Measurements from ENCODE around the gene SLC25A44. TPM values are rescaled to one million over a fixed set of nuclear protein-coding genes. Genes with fewer than 3 reads are reported as not detected.

The SLC25A44 gene
- total RNA-seq, 1 experiment from 2014 or later, result 28.1 TPM

DNA sequence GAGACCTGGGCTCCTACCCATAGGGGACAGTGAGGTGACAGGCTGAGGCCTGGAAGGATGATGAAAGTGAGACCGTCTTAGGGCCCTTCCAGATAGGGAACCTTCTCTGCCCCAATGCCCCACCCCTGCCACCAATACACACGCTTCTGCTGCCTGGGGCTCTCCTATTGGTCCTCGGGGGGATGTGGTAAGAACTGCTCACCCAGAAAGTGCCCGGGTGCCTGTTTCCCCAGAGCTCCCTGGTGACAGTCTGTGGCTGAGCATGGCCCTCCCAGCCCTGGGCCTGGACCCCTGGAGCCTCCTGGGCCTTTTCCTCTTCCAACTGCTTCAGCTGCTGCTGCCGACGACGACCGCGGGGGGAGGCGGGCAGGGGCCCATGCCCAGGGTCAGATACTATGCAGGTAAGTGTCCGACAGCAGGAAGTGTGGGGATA lies 39.6 kb upstream of the SLC25A44 start:
- intact Hi-C loops (cut with micrococcal nuclease), result no loop called here
- no peak for DNase-seq
- no peaks in the 10 kb centered on the region for H3K9me2 ChIP-seq (replicated peaks; ENCODE audit: low read length)
- no peaks in the 10 kb centered on the region for H3K79me2 ChIP-seq (ENCODE audit: low read length)
- TF ChIP-seq EZH2phosphoT487 (IDR thresholded peaks at IDR 0.05; ENCODE audit: borderline replicate concordance, low read length) (no peak), CTCF (conservative IDR thresholded peaks at IDR 0.05; ENCODE audit: low read depth, low read length) (no peak), EZH2 (IDR thresholded peaks at IDR 0.05; ENCODE audit: low read length, unreplicated experiment) (no peak)
- BruUV-seq (replicated peaks), result no TSS peak
- no peaks in the 10 kb centered on the region for H4K20me1 ChIP-seq (ENCODE audit: low read length)
- H3K4me2 ChIP-seq (ENCODE audit: low read length), result no peak overlapping the region
- no peaks in the 10 kb centered on the region for H3K27me3 ChIP-seq (ENCODE audit: low read length)
- ATAC-seq, result no peak
- H3F3A ChIP-seq (ENCODE audit: low read length, unreplicated experiment), result no peaks in the 10 kb centered on the region
- H3K4me1 ChIP-seq (ENCODE audit: insufficient read depth, low read length), result peaks cover 17% of the 10 kb centered on the region
- H3K9me3 ChIP-seq (ENCODE audit: low read length), result no peaks in the 10 kb centered on the region
- no peak overlapping the region for H2AFZ ChIP-seq (ENCODE audit: low read length)
- H3K9ac ChIP-seq (ENCODE audit: low read length), result no peak overlapping the region
- H3K36me3 ChIP-seq (ENCODE audit: low read depth, low read length), result no peaks in the 10 kb centered on the region
- POLR2A ChIA-PET (ENCODE audit: unreplicated experiment), result interaction anchor here (0.6 kb wide), 1 partner anchor 39 kb away, joined by 3 read pairs; the partner anchor contains the start of gene SLC25A44
- H3K27ac ChIP-seq (ENCODE audit: low read length), result no peak overlapping the region
- CTCF ChIA-PET, result no interaction called here
- no peak overlapping the region for H3K4me3 ChIP-seq (ENCODE audit: low read length)

- no peaks in the 10 kb centered on the region for H3K9me3 ChIP-seq (ENCODE audit: low read length)
- CTCF ChIA-PET, result no interaction called here
- no TSS peak for BruUV-seq (replicated peaks)
- DNase-seq (no peak), ATAC-seq (no peak)
- no peak overlapping the region for H3K4me2 ChIP-seq (ENCODE audit: low read length)
- H3K27ac ChIP-seq (ENCODE audit: low read length), result no peak overlapping the region
- no peaks in the 10 kb centered on the region for H3K9me2 ChIP-seq (replicated peaks; ENCODE audit: low read length)
- peaks cover 17% of the 10 kb centered on the region for H3K4me1 ChIP-seq (ENCODE audit: insufficient read depth, low read length)
- no peaks in the 10 kb centered on the region for H3K27me3 ChIP-seq (ENCODE audit: low read length)
- H3K4me3 ChIP-seq (ENCODE audit: low read length), result no peak overlapping the region
- no peak overlapping the region for H3K9ac ChIP-seq (ENCODE audit: low read length)
- POLR2A ChIA-PET (ENCODE audit: unreplicated experiment), result no interaction called here
- H4K20me1 ChIP-seq (ENCODE audit: low read length), result no peaks in the 10 kb centered on the region
- H3K36me3 ChIP-seq (ENCODE audit: low read depth, low read length), result no peaks in the 10 kb centered on the region
- H3F3A ChIP-seq (ENCODE audit: low read length, unreplicated experiment), result no peaks in the 10 kb centered on the region
- intact Hi-C loops (cut with micrococcal nuclease), result no loop called here
- H3K79me2 ChIP-seq (ENCODE audit: low read length), result no peaks in the 10 kb centered on the region
- TF ChIP-seq CTCF (conservative IDR thresholded peaks at IDR 0.05; ENCODE audit: low read depth, low read length), result no peak
- H2AFZ ChIP-seq (ENCODE audit: low read length), result no peak overlapping the region
Measured at GRCh38 chr1:156155756-156156510, 38.0 kb upstream of the SLC25A44 start.

DNA sequence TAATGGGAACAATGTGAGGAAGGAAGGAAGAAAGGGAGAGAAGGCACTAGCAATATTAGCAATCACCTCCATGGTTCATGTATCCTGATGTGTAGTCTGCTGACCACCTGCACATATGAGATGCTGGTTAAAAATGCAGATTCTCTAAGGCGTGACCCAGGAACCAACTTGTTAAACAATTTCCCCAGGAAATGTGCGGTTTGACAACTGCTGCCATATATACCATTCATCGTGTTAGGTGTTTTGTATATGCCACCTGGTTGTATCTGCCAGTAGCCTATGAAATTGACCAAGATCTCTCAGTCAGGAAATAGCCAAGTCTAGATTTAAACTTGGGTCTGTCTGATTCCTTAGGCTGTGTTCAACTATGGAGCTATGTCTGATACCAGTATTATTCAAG lies 36.4 kb upstream of the SLC25A44 start:
- ATAC-seq (no peak), DNase-seq (no peak)
- H2AFZ ChIP-seq (ENCODE audit: low read length), result no peak overlapping the region
- no peak overlapping the region for H3K27ac ChIP-seq (ENCODE audit: low read length)
- no peak for TF ChIP-seq EZH2 (IDR thresholded peaks at IDR 0.05; ENCODE audit: low read length, unreplicated experiment)
- TF ChIP-seq EZH2phosphoT487 (IDR thresholded peaks at IDR 0.05; ENCODE audit: borderline replicate concordance, low read length), result no peak
- no peak for TF ChIP-seq CTCF (conservative IDR thresholded peaks at IDR 0.05; ENCODE audit: low read depth, low read length)
- H3K4me3 ChIP-seq (ENCODE audit: low read length), result no peak overlapping the region
- no peaks in the 10 kb centered on the region for H3K9me3 ChIP-seq (ENCODE audit: low read length)
- H3K79me2 ChIP-seq (ENCODE audit: low read length), result no peaks in the 10 kb centered on the region
- no peaks in the 10 kb centered on the region for H3K27me3 ChIP-seq (ENCODE audit: low read length)
- no TSS peak for BruUV-seq (replicated peaks)
- no peak overlapping the region for H3K4me2 ChIP-seq (ENCODE audit: low read length)
- CTCF ChIA-PET, result interaction anchor here (0.6 kb wide), 1 partner anchor 297 kb away, joined by 6 read pairs; no protein-coding TSS in a partner anchor
- H3K4me1 ChIP-seq (ENCODE audit: insufficient read depth, low read length), result peaks cover 14% of the 10 kb centered on the region
- no peaks in the 10 kb centered on the region for H4K20me1 ChIP-seq (ENCODE audit: low read length)
- H3K9me2 ChIP-seq (replicated peaks; ENCODE audit: low read length), result no peaks in the 10 kb centered on the region
- no peak overlapping the region for H3K9ac ChIP-seq (ENCODE audit: low read length)
- H3K36me3 ChIP-seq (ENCODE audit: low read depth, low read length), result no peaks in the 10 kb centered on the region
- intact Hi-C loops (cut with micrococcal nuclease), result no loop called here
- POLR2A ChIA-PET (ENCODE audit: unreplicated experiment), result no interaction called here
- H3F3A ChIP-seq (ENCODE audit: low read length, unreplicated experiment), result no peaks in the 10 kb centered on the region

Data from PC-3 (cell line).